Keratinocyte (primary cell): ENCODE results near the gene NCOA3.

Experiments
- EZH2 ChIP-seq: IDR thresholded peaks from one replicate; pipeline ENCODE4 v1.6.1; 2012; ENCODE audit warnings: inconsistent platforms, mild to moderate bottlenecking, low read length, moderate library complexity
- TF ChIP-seq, protein P1 (sequence below), 3 experiments: IDR thresholded peaks in 1 of 3; conservative IDR thresholded peaks in 1 of 3; optimal IDR thresholded peaks in 1 of 3; 2 replicates in 2 of 3; 3 replicates in 1 of 3; pipeline versions ENCODE3 to v1.5.1; 2011; ENCODE audit warnings: low read length in 3 of 3, mild to moderate bottlenecking in 3 of 3, moderate library complexity in 2 of 3, control low read depth in 1 of 3, inconsistent platforms in 1 of 3; ENCODE audit not compliant: insufficient read depth in 2 of 3; ENCODE audit errors: extremely low read depth in 1 of 3

DNA sequence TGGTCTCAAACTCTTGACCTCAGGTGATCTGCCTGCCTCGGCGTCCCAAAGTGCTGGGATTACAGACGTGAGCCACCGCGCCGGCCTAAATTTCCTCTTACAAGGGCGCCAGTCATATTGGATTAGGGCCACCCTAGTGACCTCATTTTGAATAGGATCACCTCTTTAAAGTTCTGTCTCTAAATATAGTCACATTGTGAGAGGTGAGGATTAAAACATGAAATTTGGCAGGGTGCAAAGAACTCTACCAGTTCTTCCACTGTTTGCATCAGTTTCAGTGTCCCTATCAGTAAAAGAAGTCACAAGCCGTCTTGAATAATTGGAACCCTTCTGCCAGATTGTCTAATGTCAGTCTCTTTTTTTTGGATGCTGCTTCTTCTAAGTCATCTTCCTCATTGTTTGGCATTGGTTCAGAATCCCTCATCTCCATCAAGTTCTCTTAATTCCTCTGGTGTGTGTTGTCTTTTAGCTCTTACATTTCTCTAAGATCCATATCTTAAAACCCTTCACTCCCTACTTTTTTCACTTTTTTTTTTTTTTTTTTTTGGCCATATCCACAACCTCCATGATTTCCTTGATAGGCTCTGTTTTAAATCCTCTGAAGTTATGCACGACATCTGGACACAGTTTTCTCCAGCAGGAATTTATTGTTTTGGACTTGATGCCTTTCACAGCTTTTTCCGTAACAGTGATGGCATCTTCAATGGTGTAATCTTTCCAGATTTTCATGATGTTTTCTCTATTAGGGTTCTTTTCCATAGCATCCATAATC is 56.8 kb downstream of the NCOA3 start:
- no peak for TF ChIP-seq EZH2
- TF ChIP-seq, protein P1, sequence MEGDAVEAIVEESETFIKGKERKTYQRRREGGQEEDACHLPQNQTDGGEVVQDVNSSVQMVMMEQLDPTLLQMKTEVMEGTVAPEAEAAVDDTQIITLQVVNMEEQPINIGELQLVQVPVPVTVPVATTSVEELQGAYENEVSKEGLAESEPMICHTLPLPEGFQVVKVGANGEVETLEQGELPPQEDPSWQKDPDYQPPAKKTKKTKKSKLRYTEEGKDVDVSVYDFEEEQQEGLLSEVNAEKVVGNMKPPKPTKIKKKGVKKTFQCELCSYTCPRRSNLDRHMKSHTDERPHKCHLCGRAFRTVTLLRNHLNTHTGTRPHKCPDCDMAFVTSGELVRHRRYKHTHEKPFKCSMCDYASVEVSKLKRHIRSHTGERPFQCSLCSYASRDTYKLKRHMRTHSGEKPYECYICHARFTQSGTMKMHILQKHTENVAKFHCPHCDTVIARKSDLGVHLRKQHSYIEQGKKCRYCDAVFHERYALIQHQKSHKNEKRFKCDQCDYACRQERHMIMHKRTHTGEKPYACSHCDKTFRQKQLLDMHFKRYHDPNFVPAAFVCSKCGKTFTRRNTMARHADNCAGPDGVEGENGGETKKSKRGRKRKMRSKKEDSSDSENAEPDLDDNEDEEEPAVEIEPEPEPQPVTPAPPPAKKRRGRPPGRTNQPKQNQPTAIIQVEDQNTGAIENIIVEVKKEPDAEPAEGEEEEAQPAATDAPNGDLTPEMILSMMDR (optimal IDR thresholded peaks at IDR 0.05 in 1 of 3, IDR thresholded peaks at IDR 0.05 in 1 of 3, conservative IDR thresholded peaks at IDR 0.05 in 1 of 3; ENCODE audit: extremely low read depth in 1 of 3, insufficient read depth in 2 of 3, low read length in 3 of 3) = no peak
